Right lobe of liver (tissue), 6 donors: Measurements from ENCODE around the gene SERPINB1. TPM values are rescaled to one million over a fixed set of nuclear protein-coding genes. Genes with fewer than 3 reads are reported as not detected.
A peak's percentile ranks its signal among the peaks of the same experiment; 100 is the strongest.

Experiments
- ATAC-seq, 4 donors: fragments of 200-7000 bp; cut with Tn5 transposase; one replicate each; pipeline ENCODE4 v1.9.1; 2020; ENCODE audit warnings: mild to moderate bottlenecking in 4 of 4, moderate library complexity in 4 of 4
- DNase-seq, 3 donors: peaks; one replicate each; pipeline ENCODE4 v3.0.0-alpha.2; 2020
- H3K27ac ChIP-seq, 3 donors: fragments of 200-600 bp; one replicate each; pipeline ENCODE4 v1.8.0; 2022
- H3K27me3 ChIP-seq, 2 donors: fragments of 200-600 bp; one replicate each; pipeline ENCODE4 v1.8.0; 2022
- H3K36me3 ChIP-seq, 4 donors: fragments of 200-600 bp; sonication (generic) in 1 of 4; one replicate each; pipeline versions ENCODE4 v1.5.1 to v1.8.0; 2017 to 2022; ENCODE audit warnings: control low read depth in 1 of 4
- H3K4me1 ChIP-seq, 4 donors: fragments of 200-600 bp; sonication (generic) in 1 of 4; one replicate each; pipeline versions ENCODE4 v1.5.1 to v1.8.0; 2017 to 2022; ENCODE audit warnings: control low read depth in 1 of 4
- H3K4me3 ChIP-seq, 3 donors: fragments of 200-600 bp; one replicate each; pipeline ENCODE4 v1.8.0; 2022
- H3K9me3 ChIP-seq, 4 donors: fragments of 200-600 bp; sonication (generic) in 1 of 4; one replicate each; pipeline versions ENCODE4 v1.5.1 to v1.8.0; 2017 to 2022; ENCODE audit warnings: control low read depth in 1 of 4
- CTCF ChIP-seq, 4 donors: fragments of 200-600 bp in 3 of 4; fragments of 450-650 bp in 1 of 4; IDR thresholded peaks; one replicate each; pipeline versions ENCODE4 v1.5.1 to v1.8.0; 2016 to 2022; ENCODE audit warnings: antibody characterized with exemption in 4 of 4, mild to moderate bottlenecking in 2 of 4
- POLR2A ChIP-seq: fragments of 450-650 bp; IDR thresholded peaks from one replicate; pipeline ENCODE4 v1.6.1; 2017; ENCODE audit warnings: antibody characterized with exemption, mild to moderate bottlenecking
- WGBS: methylation state at CpG from one replicate; pipeline ENCODE4 v1.1.6; 2018; ENCODE audit warnings: low coverage, low lambda C conversion rate; ENCODE audit not compliant: insufficient coverage; ENCODE audit errors: missing lambda C conversion rate; 5-methylcytosine and 5-hydroxymethylcytosine counted together
- intact Hi-C, 2 donors: fragments of 100-400 bp; cut with DNase I; formaldehyde crosslinking; loops; one replicate each; pipeline versions ENCODE4 v1.11.2 to v1.14.1; 2022
- total RNA-seq, 6 experiments: library from RNA; depleted of rRNA in 2 of 6; stranded (reverse); fragments of >200 nt in 2 of 6; fragmentation: NEBNext Ultra II Directional in 3 of 6; extraction: Animal tissue kit (Norgen Biotek cat#: 25700) in 3 of 6; gene quantifications; one replicate each; pipeline versions ENCODE4 v1.1.0 to v1.2.4, GENCODE V29; 2016 to 2023
- donor health status: DM: no; HTN: yes; CAD: no.
- donor health status: DM: no; HTN: no; CAD: no.
- donor health status: DM: no; HTN: no; CAD: no.
- donor health status: DM: no; HTN: yes; CAD: no.
- donor health status: DM: no; HTN: yes; CAD: no.

SERPINB1 gene
- total RNA-seq, 6 experiments from 2014 or later, result 7.2 to 44.6 (median 25.2) TPM

GRCh38 chr6:2842139-2842552 lies 483 bp upstream of the SERPINB1 start:
- 92% methylated on average over 2 of the region's 2 CpGs for WGBS
- Histone ChIP-seq H3K27ac (peak overlapping the region; percentile 83 to 94 (median 89)), H3K27me3 (no peaks in the 10 kb centered on the region), H3K4me3 (peak overlapping the region; percentile 60 to 71 (median 60)), H3K36me3 (peaks cover 0 to 16% (median 8%) of the 10 kb centered on the region in 4 donors), H3K9me3 (no peaks in the 10 kb centered on the region), H3K4me1 (peaks cover 0 to 25% (median 4%) of the 10 kb centered on the region in 4 donors)
- no peak for ATAC-seq
- TF ChIP-seq CTCF (IDR thresholded peaks at IDR 0.05), result no peak
- no peak for TF ChIP-seq POLR2A
- intact Hi-C loops, result loop anchor here (10.0 kb wide), 1 partner anchor 73 kb away; no protein-coding TSS in a partner anchor
- no peak for DNase-seq

DNA sequence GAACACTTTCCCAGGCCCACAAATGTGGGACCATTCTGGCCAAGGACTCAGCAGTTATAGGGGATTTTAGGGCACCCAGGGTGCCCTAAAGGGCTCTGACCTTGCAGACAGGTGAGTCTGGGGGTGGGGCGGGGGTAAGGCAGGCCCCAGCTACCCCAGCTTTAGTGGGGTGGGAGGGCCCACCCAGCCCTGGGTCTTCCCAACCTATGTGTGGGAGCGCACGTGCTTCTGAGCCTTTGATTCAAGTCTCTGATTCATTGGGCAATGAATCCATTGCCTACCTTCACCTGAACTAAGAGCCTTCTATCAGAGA lies 958 bp downstream of the SERPINB1 start:
- no peaks in the 10 kb centered on the region for H3K27me3 ChIP-seq
- ATAC-seq (no peak), DNase-seq (no peak)
- no peaks in the 10 kb centered on the region for H3K9me3 ChIP-seq
- peak overlapping the region; percentile 60 to 71 (median 60) for H3K4me3 ChIP-seq
- intact Hi-C loops, result loop anchor here (10.0 kb wide), 1 partner anchor 74 kb away; no protein-coding TSS in a partner anchor
- peaks cover 0 to 22% (median 11%) of the 10 kb centered on the region in 4 donors for H3K36me3 ChIP-seq
- no peak for TF ChIP-seq POLR2A
- no peak for TF ChIP-seq CTCF (IDR thresholded peaks at IDR 0.05)
- H3K4me1 ChIP-seq, result peaks cover 0 to 22% (median 3%) of the 10 kb centered on the region in 4 donors
- H3K27ac ChIP-seq, result peak overlapping the region; percentile 83 to 94 (median 89)
- 80% methylated on average over 1 of the region's 3 CpGs for WGBS

- no peak for DNase-seq
- 53% methylated on average over 12 of the region's 12 CpGs for WGBS
- no peak for TF ChIP-seq POLR2A
- no peak for TF ChIP-seq CTCF (IDR thresholded peaks at IDR 0.05)
- Histone ChIP-seq H3K4me3 (peak overlapping the region in 2 of 3 donors; percentile 60 to 71), H3K27me3 (no peaks in the 10 kb centered on the region), H3K9me3 (no peaks in the 10 kb centered on the region), H3K27ac (peak overlapping the region in 2 of 3 donors; percentile 89 to 94), H3K36me3 (peaks cover 0 to 27% (median 15%) of the 10 kb centered on the region in 4 donors), H3K4me1 (peaks cover 0 to 22% (median 3%) of the 10 kb centered on the region in 4 donors)
- intact Hi-C loops, result loop anchor here (10.0 kb wide), 1 partner anchor 75 kb away; no protein-coding TSS in a partner anchor
- no peak for ATAC-seq
These were observed 1.5 kb downstream of the SERPINB1 start for GRCh38 chr6:2839982-2840748.

- DNase-seq (no peak), ATAC-seq (peak in 1 of 4 donors; percentile 10)
- Histone ChIP-seq H3K27me3 (no peaks in the 10 kb centered on the region), H3K4me3 (peak overlapping the region in 1 of 3 donors; percentile 4), H3K4me1 (peaks cover 0 to 22% (median 3%) of the 10 kb centered on the region in 4 donors), H3K36me3 (peaks cover 0 to 35% (median 16%) of the 10 kb centered on the region in 4 donors), H3K9me3 (no peaks in the 10 kb centered on the region), H3K27ac (no peak overlapping the region)
- 38% methylated on average over 9 of the region's 9 CpGs for WGBS
- intact Hi-C loops, result no loop called here
- no peak for TF ChIP-seq POLR2A
- TF ChIP-seq CTCF (IDR thresholded peaks at IDR 0.05), result no peak
These were observed 2.3 kb downstream of the SERPINB1 start for GRCh38 chr6:2839195-2839981.
